ENCODE measurements around the gene DDC. TPM values are rescaled to one million over a fixed set of nuclear protein-coding genes. Genes with fewer than 3 reads are reported as not detected.

The DDC gene, protein sequence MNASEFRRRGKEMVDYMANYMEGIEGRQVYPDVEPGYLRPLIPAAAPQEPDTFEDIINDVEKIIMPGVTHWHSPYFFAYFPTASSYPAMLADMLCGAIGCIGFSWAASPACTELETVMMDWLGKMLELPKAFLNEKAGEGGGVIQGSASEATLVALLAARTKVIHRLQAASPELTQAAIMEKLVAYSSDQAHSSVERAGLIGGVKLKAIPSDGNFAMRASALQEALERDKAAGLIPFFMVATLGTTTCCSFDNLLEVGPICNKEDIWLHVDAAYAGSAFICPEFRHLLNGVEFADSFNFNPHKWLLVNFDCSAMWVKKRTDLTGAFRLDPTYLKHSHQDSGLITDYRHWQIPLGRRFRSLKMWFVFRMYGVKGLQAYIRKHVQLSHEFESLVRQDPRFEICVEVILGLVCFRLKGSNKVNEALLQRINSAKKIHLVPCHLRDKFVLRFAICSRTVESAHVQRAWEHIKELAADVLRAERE
- polyA plus RNA-seq (not detected in 3 replicates), polyA minus RNA-seq (not detected in 3 replicates)
- polyA plus RNA-seq (2011; ENCODE audit: low read depth) = not detected
- polyA plus RNA-seq (2011; cell fraction: cytosol; rRNA removed) = not detected in 2 replicates
- polyA plus RNA-seq (2011; cell fraction: nucleus; rRNA removed) = not detected in 2 replicates
- polyA plus RNA-seq (2012; ENCODE audit: low replicate concordance) = not detected in 2 replicates
- polyA minus RNA-seq (2011; cell fraction: cytosol; rRNA and poly(A)+ RNA removed) = not detected
- polyA minus RNA-seq (2011; cell fraction: nucleus; rRNA and poly(A)+ RNA removed) = not detected in 2 replicates

- Histone ChIP-seq H3K9me1 (ENCODE audit: control insufficient read depth, extremely low read depth, insufficient read depth, low read length) (no peaks in the 10 kb centered on the region), H3K9me3 (ENCODE audit: control insufficient read depth, low read depth, low read length) (no peaks in the 10 kb centered on the region), H3K4me1 (ENCODE audit: control insufficient read depth, extremely low read depth, insufficient read depth, low read length) (no peaks in the 10 kb centered on the region), H2AFZ (ENCODE audit: control insufficient read depth, low read length) (no peak within 1 kb of the TSS), H3K27ac (ENCODE audit: control insufficient read depth, insufficient read depth, low read length) (no peak within 1 kb of the TSS), H3K79me2 (ENCODE audit: control insufficient read depth, insufficient read depth, low read length) (no peaks in the 10 kb centered on the region), H3K27me3 (ENCODE audit: control insufficient read depth, extremely low read depth, insufficient read depth, low read length) (peaks cover 30% of the 10 kb centered on the region), H4K20me1 (ENCODE audit: control insufficient read depth, extremely low read depth, insufficient read depth, low read length) (no peaks in the 10 kb centered on the region), H3K9ac (ENCODE audit: control insufficient read depth, extremely low read depth, insufficient read depth, low read length) (no peak within 1 kb of the TSS), H3K36me3 (ENCODE audit: control insufficient read depth in 2 of 2, extremely low read depth in 1 of 2, insufficient read depth in 2 of 2, low read length in 2 of 2) (no peaks in the 10 kb centered on the region), H3K4me2 (ENCODE audit: control insufficient read depth, extremely low read depth, insufficient read depth, low read depth, low read length) (no peak within 1 kb of the TSS), H3K4me3 (ENCODE audit: control insufficient read depth in 2 of 3, extremely low read depth in 1 of 3, insufficient read depth in 2 of 3, low read depth in 1 of 3, low read length in 3 of 3) (no peak within 1 kb of the TSS)
- TF ChIP-seq EZH2 (IDR thresholded peaks at IDR 0.05; ENCODE audit: low read length) = no peak
- TF ChIP-seq, protein P1, sequence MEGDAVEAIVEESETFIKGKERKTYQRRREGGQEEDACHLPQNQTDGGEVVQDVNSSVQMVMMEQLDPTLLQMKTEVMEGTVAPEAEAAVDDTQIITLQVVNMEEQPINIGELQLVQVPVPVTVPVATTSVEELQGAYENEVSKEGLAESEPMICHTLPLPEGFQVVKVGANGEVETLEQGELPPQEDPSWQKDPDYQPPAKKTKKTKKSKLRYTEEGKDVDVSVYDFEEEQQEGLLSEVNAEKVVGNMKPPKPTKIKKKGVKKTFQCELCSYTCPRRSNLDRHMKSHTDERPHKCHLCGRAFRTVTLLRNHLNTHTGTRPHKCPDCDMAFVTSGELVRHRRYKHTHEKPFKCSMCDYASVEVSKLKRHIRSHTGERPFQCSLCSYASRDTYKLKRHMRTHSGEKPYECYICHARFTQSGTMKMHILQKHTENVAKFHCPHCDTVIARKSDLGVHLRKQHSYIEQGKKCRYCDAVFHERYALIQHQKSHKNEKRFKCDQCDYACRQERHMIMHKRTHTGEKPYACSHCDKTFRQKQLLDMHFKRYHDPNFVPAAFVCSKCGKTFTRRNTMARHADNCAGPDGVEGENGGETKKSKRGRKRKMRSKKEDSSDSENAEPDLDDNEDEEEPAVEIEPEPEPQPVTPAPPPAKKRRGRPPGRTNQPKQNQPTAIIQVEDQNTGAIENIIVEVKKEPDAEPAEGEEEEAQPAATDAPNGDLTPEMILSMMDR (optimal IDR thresholded peaks at IDR 0.05 in 1 of 3, IDR thresholded peaks at IDR 0.05 in 1 of 3, conservative IDR thresholded peaks at IDR 0.05 in 1 of 3; ENCODE audit: extremely low read depth in 1 of 3, insufficient read depth in 2 of 3, low read length in 3 of 3) = no peak
- no peak for DNase-seq (ENCODE audit: low read depth, low spot score)
- FAIRE-seq = no peak
- dilution Hi-C loops (cut with MboI; ENCODE audit: extremely low pct_ligation_motif_present, low sequenced_read_pairs) = no loop called here
Observed at GRCh38 chr7:50564640-50565558, at the start of gene DDC. TSS of gene DDC (minus strand) at chr7:50565405. CDS start at chr7:50544085, 21,320 bp downstream.

- TF ChIP-seq, protein P1 (optimal IDR thresholded peaks at IDR 0.05 in 1 of 3, IDR thresholded peaks at IDR 0.05 in 1 of 3, conservative IDR thresholded peaks at IDR 0.05 in 1 of 3; ENCODE audit: extremely low read depth in 1 of 3, insufficient read depth in 2 of 3, low read length in 3 of 3) = no peak
- TF ChIP-seq EZH2 (IDR thresholded peaks at IDR 0.05; ENCODE audit: low read length) = no peak
- DNase-seq (ENCODE audit: low read depth, low spot score) (no peak), FAIRE-seq (no peak)
- Histone ChIP-seq H3K27ac (ENCODE audit: control insufficient read depth, insufficient read depth, low read length) (no peak overlapping the region), H3K9me3 (ENCODE audit: control insufficient read depth, low read depth, low read length) (no peaks in the 10 kb centered on the region), H3K4me3 (ENCODE audit: control insufficient read depth in 2 of 3, extremely low read depth in 1 of 3, insufficient read depth in 2 of 3, low read depth in 1 of 3, low read length in 3 of 3) (no peak overlapping the region), H3K79me2 (ENCODE audit: control insufficient read depth, insufficient read depth, low read length) (no peaks in the 10 kb centered on the region), H4K20me1 (ENCODE audit: control insufficient read depth, extremely low read depth, insufficient read depth, low read length) (no peaks in the 10 kb centered on the region), H3K4me1 (ENCODE audit: control insufficient read depth, extremely low read depth, insufficient read depth, low read length) (peaks cover 16% of the 10 kb centered on the region), H3K27me3 (ENCODE audit: control insufficient read depth, extremely low read depth, insufficient read depth, low read length) (no peaks in the 10 kb centered on the region), H3K9ac (ENCODE audit: control insufficient read depth, extremely low read depth, insufficient read depth, low read length) (no peak overlapping the region), H2AFZ (ENCODE audit: control insufficient read depth, low read length) (no peak overlapping the region), H3K4me2 (ENCODE audit: control insufficient read depth, extremely low read depth, insufficient read depth, low read depth, low read length) (no peak overlapping the region), H3K36me3 (ENCODE audit: control insufficient read depth in 2 of 2, extremely low read depth in 1 of 2, insufficient read depth in 2 of 2, low read length in 2 of 2) (peaks cover 0 to 3% of the 10 kb centered on the region in 2 experiments), H3K9me1 (ENCODE audit: control insufficient read depth, extremely low read depth, insufficient read depth, low read length) (no peaks in the 10 kb centered on the region)
- dilution Hi-C loops (cut with MboI; ENCODE audit: extremely low pct_ligation_motif_present, low sequenced_read_pairs) = no loop called here
Observed at GRCh38 chr7:50613473-50613872, 48.3 kb upstream of the DDC start.

All from keratinocyte (primary cell).